Measurements from ENCODE around the gene METTL2A. TPM values are rescaled to one million over a fixed set of nuclear protein-coding genes. Genes with fewer than 3 reads are reported as not detected.
A peak's percentile ranks its signal among the peaks of the same experiment; 100 is the strongest.
"Not testable (repeated sequence)": the region's sequence is repeated elsewhere in the genome, so short reads cannot be mapped to it uniquely, and the experiment has no call there.

METTL2A gene
- total RNA-seq (13.1 and 18.1 TPM in 2 replicates), polyA plus RNA-seq (8.8 and 13.6 TPM in 2 replicates)

GRCh38 chr17:62423647-62424461 lies at the start of gene METTL2A:
TSS of gene METTL2A (plus strand) at chr17:62423897. CDS start at chr17:62423903, 6 bp downstream.
- not testable (repeated sequence) for H4K20me1 ChIP-seq (ENCODE audit: insufficient read depth, poor library complexity, severe bottlenecking); H3K4me1 ChIP-seq (ENCODE audit: insufficient read depth); H3K27me3 ChIP-seq; H3K9me3 ChIP-seq (ENCODE audit: low read depth); H3K36me3 ChIP-seq (replicated peaks; ENCODE audit: insufficient read depth, low read depth); H3K9me2 ChIP-seq (replicated peaks; ENCODE audit: insufficient read depth)
- WGBS (ENCODE audit: low lambda C conversion rate, missing lambda C conversion rate), result 1% methylated on average over 58 of the region's 58 CpGs
- peak; percentile 92 for DNase-seq (ENCODE audit: low spot score)
- Histone ChIP-seq H3K4me3 (peak within 1 kb of the TSS; percentile 88), H3K27ac (peak within 1 kb of the TSS; percentile 89), H3K79me2 (peaks cover 23% of the 10 kb centered on the region), H3K4me2 (peak within 1 kb of the TSS; percentile 88), H2AFZ (peak within 1 kb of the TSS; percentile 95)
- TF ChIP-seq CTCF (IDR thresholded peaks at IDR 0.05; ENCODE audit: poor library complexity), result peak; percentile 32

GRCh38 chr17:62380253-62380652 lies 43.4 kb upstream of the METTL2A start, which contains the start of gene EFCAB3:
TSS of gene EFCAB3 (plus strand) at chr17:62380553. CDS start at chr17:62382980, 2,427 bp downstream.
- Histone ChIP-seq H3K27me3 (peaks cover 12% of the 10 kb centered on the region), H3K4me2 (no peak within 1 kb of the TSS), H2AFZ (no peak within 1 kb of the TSS), H4K20me1 (ENCODE audit: insufficient read depth, poor library complexity, severe bottlenecking) (no peaks in the 10 kb centered on the region), H3K27ac (no peak within 1 kb of the TSS), H3K79me2 (no peaks in the 10 kb centered on the region), H3K4me1 (ENCODE audit: insufficient read depth) (no peaks in the 10 kb centered on the region), H3K9me2 (replicated peaks; ENCODE audit: insufficient read depth) (no peaks in the 10 kb centered on the region), H3K4me3 (no peak within 1 kb of the TSS), H3K9me3 (ENCODE audit: low read depth) (no peaks in the 10 kb centered on the region), H3K36me3 (replicated peaks; ENCODE audit: insufficient read depth, low read depth) (no peaks in the 10 kb centered on the region)
- WGBS (ENCODE audit: low lambda C conversion rate, missing lambda C conversion rate), result 93% methylated on average over 3 of the region's 3 CpGs
- TF ChIP-seq EZH2 (IDR thresholded peaks at IDR 0.05; ENCODE audit: borderline replicate concordance) (no peak), EZH2phosphoT487 (IDR thresholded peaks at IDR 0.05; ENCODE audit: low read depth, severe bottlenecking, unreplicated experiment) (no peak), CTCF (IDR thresholded peaks at IDR 0.05; ENCODE audit: poor library complexity) (no peak)
- no peak for DNase-seq (ENCODE audit: low spot score)

- Histone ChIP-seq H3K27ac (no peak overlapping the region), H3K4me3 (no peak overlapping the region), H3K4me2 (no peak overlapping the region), H2AFZ (no peak overlapping the region), H3K36me3 (replicated peaks; ENCODE audit: insufficient read depth, low read depth) (no peaks in the 10 kb centered on the region), H4K20me1 (ENCODE audit: insufficient read depth, poor library complexity, severe bottlenecking) (no peaks in the 10 kb centered on the region), H3K79me2 (no peaks in the 10 kb centered on the region), H3K9me3 (ENCODE audit: low read depth) (no peaks in the 10 kb centered on the region), H3K27me3 (peaks cover 12% of the 10 kb centered on the region), H3K9me2 (replicated peaks; ENCODE audit: insufficient read depth) (no peaks in the 10 kb centered on the region), H3K4me1 (ENCODE audit: insufficient read depth) (no peaks in the 10 kb centered on the region)
- DNase-seq (ENCODE audit: low spot score), result no peak
- TF ChIP-seq EZH2 (IDR thresholded peaks at IDR 0.05; ENCODE audit: borderline replicate concordance) (no peak), EZH2phosphoT487 (IDR thresholded peaks at IDR 0.05; ENCODE audit: low read depth, severe bottlenecking, unreplicated experiment) (no peak), CTCF (IDR thresholded peaks at IDR 0.05; ENCODE audit: poor library complexity) (no peak)
- WGBS (ENCODE audit: low lambda C conversion rate, missing lambda C conversion rate), result 96% methylated on average over 14 of the region's 18 CpGs
Measured at GRCh38 chr17:62381561-62381960, 42.1 kb upstream of the METTL2A start.
